ENCODE measurements around the gene SMARCAD1. TPM values are rescaled to one million over a fixed set of nuclear protein-coding genes. Genes with fewer than 3 reads are reported as not detected.

Gene SMARCAD1
- total and polyA plus RNA-seq, 9 of the 15 experiments (the other 6 are each of a cell fraction or from before 2014, with no cell fraction given) = 11.2 to 52.2 (median 34.6) TPM

DNA sequence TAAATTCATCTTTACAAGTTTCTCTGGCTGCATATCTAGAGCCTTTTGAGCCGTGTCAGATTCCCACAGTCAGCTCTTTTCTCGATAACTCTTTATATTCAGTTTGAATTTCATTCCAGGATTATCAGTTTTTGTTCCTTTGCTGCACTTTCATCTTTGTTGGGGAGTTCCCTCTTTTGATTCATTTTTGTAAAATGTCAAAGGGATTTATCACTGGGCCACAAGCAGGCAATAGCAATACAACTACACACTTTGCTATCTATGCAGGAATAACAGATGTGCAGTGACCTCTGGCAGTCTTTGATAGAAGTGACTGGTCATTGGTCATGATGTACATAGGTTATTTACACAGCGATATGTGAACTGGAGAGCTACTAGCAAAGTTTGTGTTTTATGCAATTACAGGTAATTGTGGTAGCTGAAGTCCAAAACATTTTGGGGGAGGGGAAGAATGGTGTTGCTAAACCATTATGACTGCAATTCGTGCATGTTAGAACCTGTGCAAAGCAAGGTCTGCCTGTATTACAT is 91.1 kb downstream of the SMARCAD1 start (continued):
- TF ChIP-seq ZBTB40 (IDR thresholded peaks at IDR 0.05) (no peak), ZBTB40 (CRISPR knock-in tag; IDR thresholded peaks at IDR 0.05) (no peak), MTA3 (IDR thresholded peaks at IDR 0.05; ENCODE audit: borderline replicate concordance) (no peak), FOXJ2 (tag; IDR thresholded peaks at IDR 0.05) (no peak), CBX5 (IDR thresholded peaks at IDR 0.05; ENCODE audit: borderline replicate concordance, low read depth) (no peak), BCL6 (CRISPR knock-in tag; IDR thresholded peaks at IDR 0.05) (no peak), FOXO4 (CRISPR knock-in tag; IDR thresholded peaks at IDR 0.05) (no peak), NFXL1 (CRISPR knock-in tag; IDR thresholded peaks at IDR 0.05) (no peak), NFE2L1 (tag; IDR thresholded peaks at IDR 0.05; ENCODE audit: borderline replicate concordance, low read depth) (no peak), ZNF311 (CRISPR knock-in tag; IDR thresholded peaks at IDR 0.05) (no peak), SRF (CRISPR knock-in tag; IDR thresholded peaks at IDR 0.05) (no peak), MCM2 (IDR thresholded peaks at IDR 0.05; ENCODE audit: low read depth) (no peak), TEAD1 (CRISPR knock-in tag; IDR thresholded peaks at IDR 0.05) (no peak), EZH2 (IDR thresholded peaks at IDR 0.05; ENCODE audit: borderline replicate concordance, low read depth, low read length) (no peak), ZNF140 (CRISPR knock-in tag; IDR thresholded peaks at IDR 0.05) (no peak)
- TF ChIP-seq, protein P1, sequence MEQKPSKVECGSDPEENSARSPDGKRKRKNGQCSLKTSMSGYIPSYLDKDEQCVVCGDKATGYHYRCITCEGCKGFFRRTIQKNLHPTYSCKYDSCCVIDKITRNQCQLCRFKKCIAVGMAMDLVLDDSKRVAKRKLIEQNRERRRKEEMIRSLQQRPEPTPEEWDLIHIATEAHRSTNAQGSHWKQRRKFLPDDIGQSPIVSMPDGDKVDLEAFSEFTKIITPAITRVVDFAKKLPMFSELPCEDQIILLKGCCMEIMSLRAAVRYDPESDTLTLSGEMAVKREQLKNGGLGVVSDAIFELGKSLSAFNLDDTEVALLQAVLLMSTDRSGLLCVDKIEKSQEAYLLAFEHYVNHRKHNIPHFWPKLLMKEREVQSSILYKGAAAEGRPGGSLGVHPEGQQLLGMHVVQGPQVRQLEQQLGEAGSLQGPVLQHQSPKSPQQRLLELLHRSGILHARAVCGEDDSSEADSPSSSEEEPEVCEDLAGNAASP (IDR thresholded peaks at IDR 0.05) = no peak

Data from K562 (cell line).